ENCODE results near the gene SHMT1.
"Not testable (repeated sequence)": the region's sequence is repeated elsewhere in the genome, so short reads cannot be mapped to it uniquely, and the experiment has no call there.

The SHMT1 gene

GRCh38 chr17:18380471-18381157 lies 17.3 kb upstream of the SHMT1 start:
- peak in 1 of 42 donors; percentile 9 for DNase-seq
- intact Hi-C loops (cut with DNase I), result no loop called here

GRCh38 chr17:18379246-18380146 lies 16.1 kb upstream of the SHMT1 start:
- intact Hi-C loops (cut with DNase I), result no loop called here
- DNase-seq, result peak in 2 of 42 donors; percentile 5 to 21

DNA sequence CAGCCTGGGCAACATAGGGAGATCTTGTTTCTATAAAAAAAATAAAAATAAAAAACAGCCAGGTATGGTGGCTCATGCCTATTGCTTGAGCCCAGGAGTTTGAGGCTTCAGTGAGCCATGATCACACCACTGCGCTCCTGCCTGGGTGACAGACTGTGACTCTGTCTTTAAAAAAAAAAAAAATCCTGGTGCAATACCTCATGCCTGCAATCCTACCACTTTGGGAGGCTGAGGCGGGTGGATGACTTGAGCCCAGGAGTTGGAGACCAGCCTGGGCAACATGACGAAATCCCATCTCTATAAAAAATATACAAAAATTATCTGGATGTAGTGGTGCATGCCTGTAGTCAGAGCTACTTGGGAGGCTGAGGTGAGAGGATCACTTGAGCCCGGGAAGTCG lies 15.3 kb upstream of the SHMT1 start:
- intact Hi-C loops (cut with DNase I), result not testable (repeated sequence)
- peak in 2 of 42 donors; percentile 26 to 28 for DNase-seq

GRCh38 chr17:18378205-18378505 lies 14.8 kb upstream of the SHMT1 start:
- intact Hi-C loops (cut with DNase I), result no loop called here
- peak in 1 of 42 donors; percentile 2 for DNase-seq

DNA sequence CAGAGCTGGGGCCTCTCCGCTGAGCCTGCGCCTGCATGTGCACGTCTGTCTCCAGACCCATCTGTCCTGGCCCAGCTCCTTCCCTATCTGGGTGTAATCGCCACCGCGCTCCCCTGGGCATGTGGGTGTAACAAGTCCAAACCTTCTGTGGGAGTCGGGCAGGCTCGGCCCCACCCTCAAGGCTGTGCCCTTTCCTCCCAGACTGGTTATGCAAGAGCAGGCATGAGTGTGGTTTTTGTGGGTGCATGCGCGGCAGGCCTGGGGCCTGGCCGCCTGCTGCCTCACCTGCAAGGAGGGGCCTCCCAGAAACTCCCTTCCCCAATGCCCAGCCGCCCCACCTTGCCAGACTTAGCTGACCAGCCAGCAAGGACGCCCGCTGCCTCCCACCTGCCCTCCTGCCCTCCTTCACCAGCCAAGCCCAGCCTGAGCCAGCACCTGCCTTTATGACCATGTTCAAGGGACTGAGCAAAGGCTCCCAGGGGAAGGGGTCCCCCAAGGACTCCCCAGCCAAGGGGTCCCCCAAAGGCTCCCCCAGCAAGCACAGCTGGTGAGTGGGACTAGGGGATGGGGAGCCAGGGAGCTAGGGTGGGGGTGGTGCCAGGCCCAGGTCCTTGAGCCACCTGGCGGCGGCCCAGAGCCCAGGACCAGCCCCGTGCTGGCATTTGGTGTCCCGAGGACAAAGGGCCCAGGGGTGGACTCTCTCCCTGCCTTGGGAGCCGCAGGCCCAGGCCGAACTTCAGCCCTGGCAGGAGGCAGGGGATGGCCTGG lies 14.3 kb upstream of the SHMT1 start, which contains the start of gene EVPLL:
TSS of gene EVPLL (plus strand) at position 342 of the 768 bp plus-strand sequence. CDS start 3,160 bp downstream, outside the sequence.
- intact Hi-C loops (cut with DNase I), result no loop called here

DNA sequence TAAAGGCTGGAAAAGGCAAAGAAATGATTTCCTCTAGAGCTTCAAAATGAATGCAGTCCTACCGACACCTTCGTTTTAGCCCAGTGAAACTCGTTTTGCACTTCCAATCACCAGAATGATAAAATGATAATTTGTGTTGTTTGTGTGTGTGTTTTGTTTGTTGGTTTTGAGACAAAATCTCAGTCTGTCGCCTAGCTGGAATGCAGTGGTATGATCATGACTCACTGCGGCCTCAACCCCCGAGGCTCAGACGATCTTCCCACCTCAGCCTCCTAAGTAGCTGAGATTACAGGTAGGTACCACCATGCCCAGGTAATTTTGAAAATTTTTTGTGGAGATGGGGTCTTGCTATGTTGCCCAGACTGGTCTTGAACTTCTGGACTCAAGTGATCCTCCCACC lies 10.9 kb upstream of the SHMT1 start:
- DNase-seq, result peak in 1 of 42 donors; percentile 12
- intact Hi-C loops (cut with DNase I), result no loop called here

More for the DNA sequence above, 14.3 kb upstream of the SHMT1 start, which contains the start of gene EVPLL:
- DNase-seq, result peak in 4 of 42 donors; percentile 20 to 37 (median 35)

- peak in 1 of 42 donors; percentile 0 for DNase-seq
- intact Hi-C loops (cut with DNase I), result not testable (repeated sequence)
These were observed 9.8 kb upstream of the SHMT1 start for GRCh38 chr17:18373181-18373580.

- DNase-seq, result no peak
- intact Hi-C loops (cut with DNase I), result no loop called here
These were observed 8.1 kb upstream of the SHMT1 start for GRCh38 chr17:18371455-18371854.

- no peak for DNase-seq
- intact Hi-C loops (cut with DNase I), result no loop called here
These were observed 7.4 kb upstream of the SHMT1 start for GRCh38 chr17:18370761-18371160.

GRCh38 chr17:18368946-18369345 lies 5.6 kb upstream of the SHMT1 start:
- intact Hi-C loops (cut with DNase I), result no loop called here
- DNase-seq, result no peak

DNA sequence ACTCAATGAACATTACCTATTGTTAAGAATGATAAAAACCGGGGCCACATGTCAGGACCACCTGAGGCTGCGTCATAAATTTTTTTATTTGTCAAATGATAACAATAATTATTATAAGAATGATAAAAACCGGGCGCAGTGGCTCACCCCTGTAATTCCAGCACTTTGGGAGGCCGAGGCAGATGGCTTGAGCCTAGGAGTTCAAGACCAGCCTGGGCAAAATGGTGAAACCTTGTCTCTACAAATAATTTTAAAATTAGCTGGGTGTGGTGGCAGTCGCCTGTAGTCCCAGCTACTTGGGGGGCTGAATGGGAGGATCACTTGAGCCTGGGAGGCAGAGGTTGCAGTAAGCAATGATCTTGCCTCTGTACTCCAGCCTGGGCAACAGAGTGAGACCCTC lies 816 bp upstream of the SHMT1 start:
- intact Hi-C loops (cut with DNase I), result no loop called here
- DNase-seq, result no peak

GRCh38 chr17:18362698-18363100 lies 651 bp downstream of the SHMT1 start:
- peak; percentile 70 to 98 (median 91) for DNase-seq
- intact Hi-C loops (cut with DNase I), result no loop called here

GRCh38 chr17:18361837-18362697 lies 1.3 kb downstream of the SHMT1 start:
- intact Hi-C loops (cut with DNase I), result no loop called here
- DNase-seq, result no peak

DNA sequence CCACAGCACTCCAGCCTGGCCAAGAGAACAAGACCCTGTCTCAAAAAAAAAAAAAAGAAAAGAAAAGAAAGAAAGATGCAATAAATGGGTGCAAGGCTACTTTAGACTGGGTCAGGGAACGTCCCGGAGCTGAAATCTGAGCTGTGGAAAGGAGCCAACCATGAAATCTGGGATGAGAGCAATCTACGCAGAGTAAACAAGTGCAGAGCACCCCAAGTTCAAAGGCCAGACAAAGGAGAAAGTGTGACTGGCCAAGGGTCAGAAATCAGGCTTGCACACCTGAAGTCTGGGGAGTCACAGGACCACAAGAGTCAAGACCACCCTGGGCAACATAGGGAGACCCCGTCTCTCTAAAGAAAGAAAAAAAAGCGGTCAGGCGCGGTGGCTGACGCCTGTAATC lies 2.8 kb downstream of the SHMT1 start:
- DNase-seq, result no peak
- intact Hi-C loops (cut with DNase I), result no loop called here

GRCh38 chr17:18356624-18357023 lies 6.7 kb downstream of the SHMT1 start:
- peak in 18 of 42 donors; percentile 14 to 53 (median 29) for DNase-seq
- intact Hi-C loops (cut with DNase I), result no loop called here

- intact Hi-C loops (cut with DNase I), result no loop called here
- DNase-seq, result no peak
These were observed 9.8 kb downstream of the SHMT1 start for GRCh38 chr17:18353541-18353940.

DNA sequence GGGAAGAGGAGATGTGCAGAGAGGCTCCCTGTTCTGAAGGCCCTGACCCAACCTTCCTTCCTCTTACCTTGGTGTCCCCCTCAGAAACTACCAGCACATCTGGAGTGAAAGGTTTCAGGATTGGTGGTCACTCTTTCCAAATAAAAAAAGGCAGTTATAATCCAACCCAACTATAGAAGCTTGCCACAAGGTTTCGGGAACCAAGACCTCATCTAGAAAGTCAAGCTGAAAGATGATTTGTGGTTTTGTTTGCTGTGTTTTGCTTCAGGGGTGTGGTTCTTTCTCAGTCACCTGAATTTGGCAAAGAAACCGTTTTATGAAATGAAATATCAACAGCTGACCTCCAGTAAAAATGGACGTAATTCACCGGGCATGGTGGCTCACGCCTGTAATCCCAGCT lies 19.3 kb downstream of the SHMT1 start:
- intact Hi-C loops (cut with DNase I), result no loop called here
- DNase-seq, result no peak

DNA sequence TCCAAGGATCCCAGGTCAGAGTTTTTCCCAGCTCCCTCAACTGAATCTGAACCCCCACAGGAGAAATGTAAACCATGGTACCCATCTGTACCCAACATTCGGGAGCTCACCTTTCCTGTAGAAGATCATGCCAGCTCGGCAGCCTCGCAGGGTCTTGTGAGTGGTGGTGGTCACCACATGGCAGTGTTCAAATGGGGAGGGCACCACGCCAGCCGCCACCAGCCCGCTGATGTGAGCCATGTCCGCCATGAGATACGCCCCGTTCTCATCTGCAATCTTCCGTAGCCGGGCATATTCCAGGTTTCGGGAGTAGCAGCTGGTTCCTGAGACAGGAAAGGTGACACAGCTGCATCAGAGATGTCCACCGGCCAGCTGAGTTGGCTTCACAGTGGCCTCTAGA lies 23.4 kb downstream of the SHMT1 start:
- DNase-seq, result no peak
- intact Hi-C loops (cut with DNase I), result no loop called here

- intact Hi-C loops (cut with DNase I); DNase-seq: not testable (repeated sequence)
These were observed 25.2 kb downstream of the SHMT1 start for GRCh38 chr17:18338158-18338557.
